ENCODE measurements around the gene PDPR.
"Not testable (repeated sequence)": the region's sequence is repeated elsewhere in the genome, so short reads cannot be mapped to it uniquely, and the experiment has no call there.

PDPR gene

DNA sequence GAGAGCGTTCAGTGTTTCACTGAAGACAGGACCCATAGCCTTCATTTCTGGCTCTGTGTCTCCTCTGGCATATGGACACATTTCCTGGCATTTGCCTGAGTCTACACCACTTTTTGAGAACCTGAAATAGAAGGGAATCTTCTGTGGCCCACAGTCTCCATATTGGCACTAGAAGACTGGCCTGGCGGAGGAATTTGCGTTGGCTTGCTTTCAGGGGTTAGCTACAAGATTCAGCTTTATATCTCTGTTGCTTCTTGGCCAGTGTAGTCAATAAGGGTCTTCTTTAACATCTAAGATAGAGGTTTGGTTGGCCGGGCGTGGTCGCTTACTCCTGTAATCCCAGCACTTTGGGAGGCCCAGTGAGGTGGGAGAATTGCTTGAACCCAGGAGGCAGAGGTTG is 46.7 kb downstream of the PDPR start:
- no peak for DNase-seq (ENCODE audit: extremely low read depth in 1 of 2, low read depth in 1 of 2)

DNA sequence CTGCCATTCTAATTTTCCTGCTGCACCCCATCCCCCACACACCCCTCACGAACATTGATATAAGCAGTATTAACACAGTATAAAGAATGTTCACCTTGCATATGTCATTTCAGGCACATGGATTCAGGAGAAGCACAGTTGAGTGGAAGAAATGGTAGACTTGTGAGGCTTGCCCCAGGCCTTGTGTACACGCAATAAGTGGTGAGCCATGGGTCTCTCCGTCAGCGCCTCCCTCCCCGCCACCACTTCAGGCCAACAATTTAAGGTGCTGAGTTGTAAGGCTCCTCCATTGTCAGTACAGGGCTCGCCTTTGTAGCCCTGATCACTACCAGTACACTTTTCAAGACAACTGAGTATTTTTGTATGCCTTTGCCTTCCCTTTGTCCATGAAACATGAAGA is 47.2 kb downstream of the PDPR start:
- no peak for DNase-seq (ENCODE audit: extremely low read depth in 1 of 2, low read depth in 1 of 2)

- DNase-seq (ENCODE audit: extremely low read depth in 1 of 2, low read depth in 1 of 2), result no peak
Observed at GRCh38 chr16:70162041-70162451, 47.9 kb downstream of the PDPR start.

DNA sequence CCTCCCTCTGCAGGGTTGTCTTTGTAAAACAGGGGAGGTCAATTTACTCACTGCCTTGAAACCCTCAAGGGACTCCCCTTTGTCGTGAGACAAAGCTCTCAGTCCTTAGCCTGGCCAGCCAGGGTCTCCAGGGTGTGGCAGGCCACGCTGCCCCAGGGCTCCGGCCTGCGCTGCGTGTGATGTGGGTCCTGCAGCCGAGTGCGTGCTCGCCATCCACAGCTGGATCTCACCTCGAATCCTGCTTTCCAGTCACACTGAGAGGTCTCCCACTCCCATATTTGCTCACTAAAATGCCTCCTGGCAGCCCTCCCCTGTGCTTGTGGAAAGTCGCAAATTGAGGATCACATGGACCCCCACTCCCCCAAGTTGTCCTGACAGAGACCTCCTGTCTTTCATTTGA is 49.5 kb downstream of the PDPR start:
- no peak for DNase-seq (ENCODE audit: extremely low read depth in 1 of 2, low read depth in 1 of 2)

- DNase-seq (ENCODE audit: extremely low read depth in 1 of 2, low read depth in 1 of 2), result not testable (repeated sequence)
Observed at GRCh38 chr16:70166688-70167087, 52.6 kb downstream of the PDPR start.

GRCh38 chr16:70173212-70173837 is 59.2 kb downstream of the PDPR start, which contains the start of gene CLEC18C:
Gene CLEC18C, plus strand, starts transcription at chr16:70173787. Its CDS starts 492 bp downstream, at chr16:70174279.
- not testable (repeated sequence) for DNase-seq (ENCODE audit: extremely low read depth in 1 of 2, low read depth in 1 of 2)

- DNase-seq (ENCODE audit: extremely low read depth in 1 of 2, low read depth in 1 of 2), result not testable (repeated sequence)
Observed at GRCh38 chr16:70173916-70174315, 59.8 kb downstream of the PDPR start.

- DNase-seq (ENCODE audit: extremely low read depth in 1 of 2, low read depth in 1 of 2), result not testable (repeated sequence)
Observed at GRCh38 chr16:70174387-70174932, 60.3 kb downstream of the PDPR start.

GRCh38 chr16:70187858-70188607 is 73.9 kb downstream of the PDPR start:
- DNase-seq (ENCODE audit: extremely low read depth in 1 of 2, low read depth in 1 of 2), result not testable (repeated sequence)

GRCh38 chr16:70188608-70188915 is 74.4 kb downstream of the PDPR start:
- not testable (repeated sequence) for DNase-seq (ENCODE audit: extremely low read depth in 1 of 2, low read depth in 1 of 2)

DNA sequence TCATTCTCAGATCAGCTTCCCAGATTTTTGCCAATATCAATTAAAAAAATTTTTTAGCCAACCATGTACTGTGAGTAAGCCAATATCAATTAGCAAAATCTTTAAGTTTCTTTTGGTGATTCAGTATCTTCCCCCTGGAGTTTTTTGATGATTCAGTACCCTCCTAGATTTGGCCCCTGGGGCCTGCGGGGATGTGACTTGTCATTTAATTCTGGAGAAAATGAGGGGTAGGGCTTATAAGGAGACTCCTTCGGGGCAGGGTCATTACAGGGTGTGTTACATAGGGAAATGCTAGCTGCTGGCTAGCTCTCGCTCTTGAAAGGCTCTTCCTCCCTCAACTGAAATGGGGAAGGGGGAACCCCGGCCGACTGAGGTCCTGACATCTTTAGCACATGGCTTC is 76.4 kb downstream of the PDPR start:
- not testable (repeated sequence) for DNase-seq (ENCODE audit: extremely low read depth in 1 of 2, low read depth in 1 of 2)

DNA sequence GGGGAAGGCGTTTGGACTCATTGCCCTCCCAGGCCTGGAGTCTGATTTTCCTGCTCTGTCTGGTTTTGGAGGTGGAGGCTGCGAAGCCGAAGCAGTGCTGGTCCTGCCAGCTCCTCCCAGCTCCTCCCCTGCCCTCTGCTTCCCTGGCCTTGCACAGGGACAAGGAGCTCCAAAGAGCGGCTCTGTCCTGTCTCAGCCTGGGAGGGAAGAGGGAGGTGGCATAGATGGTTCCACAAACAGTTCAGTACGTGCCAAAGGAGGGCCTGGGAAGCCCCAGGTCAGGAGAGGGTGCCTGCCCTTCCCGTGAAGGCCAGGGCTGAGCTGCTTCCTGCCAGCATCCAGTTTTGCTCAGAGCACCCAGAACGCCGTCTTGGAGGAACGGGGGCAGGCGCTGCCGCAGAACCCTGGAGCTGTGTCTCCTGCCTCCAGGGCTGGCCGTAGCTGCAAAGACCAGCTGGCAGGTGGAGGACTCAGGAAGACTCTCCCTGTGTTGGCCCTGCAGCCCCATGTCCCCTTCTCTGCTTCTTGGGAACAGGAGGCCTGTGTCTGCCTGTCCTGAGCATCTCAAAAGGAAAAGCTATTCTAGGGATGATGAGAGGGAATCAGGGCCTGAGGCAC is 82.7 kb downstream of the PDPR start:
- not testable (repeated sequence) for DNase-seq (ENCODE audit: extremely low read depth in 1 of 2, low read depth in 1 of 2)

GRCh38 chr16:70197611-70198010 is 83.5 kb downstream of the PDPR start:
- DNase-seq (ENCODE audit: extremely low read depth in 1 of 2, low read depth in 1 of 2), result not testable (repeated sequence)

- not testable (repeated sequence) for DNase-seq (ENCODE audit: extremely low read depth in 1 of 2, low read depth in 1 of 2)
Observed at GRCh38 chr16:70198230-70198629, 84.1 kb downstream of the PDPR start.

DNA sequence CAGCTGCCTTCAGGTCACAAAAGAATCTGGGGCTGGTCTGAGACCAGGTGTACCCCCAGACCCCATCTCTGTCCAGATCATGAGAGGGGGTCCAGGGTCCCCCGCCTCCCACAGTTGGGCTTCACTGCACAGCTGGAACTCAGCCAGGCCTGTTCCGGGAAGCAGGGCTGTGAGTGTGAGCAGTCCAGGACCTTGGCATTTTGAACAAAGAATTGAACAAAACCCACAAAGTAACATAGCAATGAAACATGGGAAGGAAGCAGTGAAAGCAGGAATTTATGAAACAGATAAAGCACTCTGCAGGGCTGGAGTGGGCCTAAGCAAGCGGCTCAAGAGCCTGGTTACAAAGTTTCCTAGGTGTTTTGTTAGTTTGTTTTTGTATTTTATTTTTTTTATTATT is 84.5 kb downstream of the PDPR start:
- not testable (repeated sequence) for DNase-seq (ENCODE audit: extremely low read depth in 1 of 2, low read depth in 1 of 2)

DNA sequence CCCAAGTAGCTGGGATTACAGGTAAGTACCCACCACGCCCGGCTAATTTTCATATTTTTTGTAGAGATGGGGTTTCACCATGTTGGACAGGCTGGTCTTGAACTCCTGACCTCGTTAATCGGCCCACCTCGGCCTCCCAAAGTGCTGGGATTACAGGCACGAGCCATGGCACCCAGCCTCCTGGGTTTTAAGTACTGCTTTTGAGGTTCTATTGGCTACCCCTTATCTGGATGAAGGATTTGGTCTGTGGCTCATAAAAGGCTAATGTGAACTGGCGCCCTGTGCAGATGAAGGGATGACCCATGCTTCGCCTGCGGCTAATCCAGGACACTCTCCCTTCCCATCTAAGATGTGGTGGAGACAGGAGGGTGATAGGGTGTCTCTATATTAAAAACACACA is 85.0 kb downstream of the PDPR start:
- DNase-seq (ENCODE audit: extremely low read depth in 1 of 2, low read depth in 1 of 2), result not testable (repeated sequence)

DNA sequence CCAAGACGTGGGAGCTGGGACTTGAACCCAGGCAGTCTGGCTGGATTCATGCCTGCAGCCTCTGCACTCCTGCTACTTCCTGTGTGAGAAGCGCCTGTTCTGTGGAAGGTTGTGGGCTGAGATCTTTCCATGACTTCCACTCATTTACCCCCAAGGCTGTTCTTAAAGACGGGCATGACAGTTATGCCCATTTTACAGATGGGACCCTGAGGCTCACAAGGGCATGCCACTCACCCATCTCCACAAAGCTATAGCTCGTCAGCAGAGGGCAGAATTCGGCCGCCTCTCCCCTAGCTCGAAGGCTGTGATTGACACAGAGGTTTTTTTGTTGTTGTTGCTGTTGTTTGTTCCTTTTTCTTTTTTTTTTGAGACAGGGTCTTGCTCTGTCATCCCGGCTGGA is 85.9 kb downstream of the PDPR start:
- not testable (repeated sequence) for DNase-seq (ENCODE audit: extremely low read depth in 1 of 2, low read depth in 1 of 2)

- DNase-seq (ENCODE audit: extremely low read depth in 1 of 2, low read depth in 1 of 2), result not testable (repeated sequence)
Observed at GRCh38 chr16:70203508-70203907, 89.4 kb downstream of the PDPR start.

- not testable (repeated sequence) for DNase-seq (ENCODE audit: extremely low read depth in 1 of 2, low read depth in 1 of 2)
Observed at GRCh38 chr16:70204010-70204409, 89.9 kb downstream of the PDPR start.

DNA sequence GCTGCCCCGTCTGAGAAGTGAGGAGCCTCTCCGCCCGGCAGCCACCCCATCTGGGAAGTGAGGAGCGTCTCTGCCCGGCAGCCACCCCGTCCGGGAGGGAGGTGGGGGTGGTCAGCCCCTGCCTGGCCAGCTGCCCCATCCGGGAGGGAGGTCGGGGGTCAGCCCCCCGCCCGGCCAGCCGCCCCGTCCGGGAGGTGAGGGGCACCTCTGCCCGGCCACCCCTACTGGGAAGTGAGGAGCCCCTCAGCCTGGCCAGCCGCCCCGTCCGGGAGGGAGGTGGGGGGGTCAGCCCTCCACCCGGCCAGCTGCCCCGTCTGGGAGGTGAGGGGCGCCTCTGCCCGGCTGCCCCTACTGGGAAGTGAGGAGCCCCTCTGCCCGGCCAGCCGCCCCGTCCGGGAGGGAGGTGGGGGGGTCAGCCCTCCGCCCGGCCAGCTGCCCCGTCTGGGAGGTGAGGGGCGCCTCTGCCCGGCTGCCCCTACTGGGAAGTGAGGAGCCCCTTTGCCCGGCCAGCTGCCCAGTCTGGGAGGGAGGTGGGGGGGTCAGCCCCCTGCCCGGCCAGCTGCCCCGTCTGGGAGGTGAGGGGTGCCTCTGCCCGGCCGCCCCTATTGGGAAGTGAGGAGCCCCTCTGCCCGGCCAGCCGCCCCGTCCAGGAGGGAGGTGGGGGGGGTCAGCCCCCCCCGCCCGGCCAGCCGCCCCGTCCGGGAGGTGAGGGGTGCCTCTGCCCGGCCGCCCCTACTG is 90.7 kb downstream of the PDPR start:
- not testable (repeated sequence) for DNase-seq (ENCODE audit: extremely low read depth in 1 of 2, low read depth in 1 of 2)

- not testable (repeated sequence) for DNase-seq (ENCODE audit: extremely low read depth in 1 of 2, low read depth in 1 of 2)
Observed at GRCh38 chr16:70206382-70206781, 92.2 kb downstream of the PDPR start.

All from activated CD8-positive, alpha-beta memory T cell treated with anti-CD3 and anti-CD28 coated beads for 1 hour (primary cell).